22Rv1 (cell line): ENCODE measurements around the gene STAT5A.
"Not testable (repeated sequence)": the region's sequence is repeated elsewhere in the genome, so short reads cannot be mapped to it uniquely, and the experiment has no call there.

Experiments used
- H3K27ac ChIP-seq: fragments of 450-650 bp; 2 replicates; pipeline ENCODE4 v1.5.1; 2017
- CTCF ChIP-seq: fragments of 450-650 bp; IDR thresholded peaks from 2 replicates; pipeline ENCODE4 v1.5.1; 2017; ENCODE audit warnings: mild to moderate bottlenecking
- ZFX ChIP-seq: fragments of 450-650 bp; IDR thresholded peaks from 2 replicates; pipeline ENCODE4 v1.6.1; 2017; ENCODE audit warnings: antibody characterized with exemption, borderline replicate concordance

The STAT5A gene

GRCh38 chr17:42255445-42255844, 32.9 kb upstream of the STAT5A start:
- no peak for TF ChIP-seq ZFX
- no peak for TF ChIP-seq CTCF
- H3K27ac ChIP-seq: no peak overlapping the region

- no peak overlapping the region for H3K27ac ChIP-seq
- TF ChIP-seq ZFX (no peak), CTCF (no peak)
Observed at GRCh38 chr17:42260318-42260717, 28.0 kb upstream of the STAT5A start.

- not testable (repeated sequence) for H3K27ac ChIP-seq
Observed at GRCh38 chr17:42264366-42264765, 23.9 kb upstream of the STAT5A start.

- H3K27ac ChIP-seq: no peak overlapping the region
- TF ChIP-seq ZFX (no peak), CTCF (no peak)
Observed at GRCh38 chr17:42266462-42266861, 21.8 kb upstream of the STAT5A start.

- TF ChIP-seq CTCF: no peak
- no peak for TF ChIP-seq ZFX
- H3K27ac ChIP-seq: no peak overlapping the region
Observed at GRCh38 chr17:42266918-42267766, 21.2 kb upstream of the STAT5A start.

- TF ChIP-seq ZFX (no peak), CTCF (no peak)
- no peak overlapping the region for H3K27ac ChIP-seq
Observed at GRCh38 chr17:42268236-42268635, 20.1 kb upstream of the STAT5A start.

- no peak for TF ChIP-seq CTCF
- TF ChIP-seq ZFX: no peak
- H3K27ac ChIP-seq: no peak overlapping the region
Observed at GRCh38 chr17:42270170-42270535, 18.1 kb upstream of the STAT5A start.

- TF ChIP-seq ZFX: no peak
- no peak for TF ChIP-seq CTCF
- H3K27ac ChIP-seq: no peak overlapping the region
Observed at GRCh38 chr17:42270596-42270995, 17.7 kb upstream of the STAT5A start.
